Heart right ventricle (tissue), 16 donors: Measurements from ENCODE around the gene NALCN. TPM values are rescaled to one million over a fixed set of nuclear protein-coding genes. Genes with fewer than 3 reads are reported as not detected.

ENCODE experiments used
- ATAC-seq, 8 donors: fragments of 200-7000 bp; cut with Tn5 transposase; one replicate each; pipeline ENCODE4 v1.9.1; 2020; ENCODE audit warnings: mild to moderate bottlenecking in 8 of 8, moderate library complexity in 8 of 8, moderate number of reproducible peaks in 1 of 8
- DNase-seq, 2 donors: peaks; one replicate each; pipeline ENCODE4 v3.0.0-alpha.2; 2020
- H3K27ac ChIP-seq, 10 donors: fragments of 200-600 bp; sonication (generic) in 2 of 10; one replicate each; pipeline versions ENCODE4 v1.5.0 to v1.8.0; 2020 to 2022; ENCODE audit warnings: mild to moderate bottlenecking in 3 of 10
- H3K27me3 ChIP-seq, 7 donors: fragments of 200-600 bp; one replicate each; pipeline ENCODE4 v1.8.0; 2021 to 2022; ENCODE audit warnings: mild to moderate bottlenecking in 2 of 7
- H3K36me3 ChIP-seq, 9 donors: fragments of 200-600 bp; sonication (generic) in 1 of 9; one replicate each; pipeline versions ENCODE4 v1.5.0 to v1.8.0; 2020 to 2022; ENCODE audit warnings: mild to moderate bottlenecking in 2 of 9
- H3K4me1 ChIP-seq, 9 donors: fragments of 200-600 bp; sonication (generic) in 1 of 9; one replicate each; pipeline versions ENCODE4 v1.5.0 to v1.8.0; 2020 to 2022; ENCODE audit warnings: mild to moderate bottlenecking in 4 of 9
- H3K4me3 ChIP-seq, 10 donors: fragments of 200-600 bp; sonication (generic) in 2 of 10; one replicate each; pipeline versions ENCODE4 v1.5.0 to v1.8.0; 2020 to 2022; ENCODE audit warnings: mild to moderate bottlenecking in 7 of 10, moderate library complexity in 2 of 10
- H3K9me3 ChIP-seq, 11 donors: fragments of 200-600 bp in 10 of 11; sonication (generic) in 2 of 11; one replicate each; pipeline versions ENCODE4 v1.5.0 to v1.8.0; 2013 to 2022; ENCODE audit warnings: mild to moderate bottlenecking in 2 of 11, control low read depth in 1 of 11, moderate library complexity in 1 of 11
- CTCF ChIP-seq, 9 donors: fragments of 200-600 bp; sonication (generic) in 2 of 9; IDR thresholded peaks; one replicate each; pipeline versions ENCODE4 v1.5.0 to v1.8.0; 2021 to 2022; ENCODE audit warnings: antibody characterized with exemption in 9 of 9, mild to moderate bottlenecking in 5 of 9, moderate library complexity in 1 of 9
- WGBS, 2 donors: extraction: QIAGEN DNeasy Blood & Tissue Kit; methylation state at CpG; one replicate each; pipeline ENCODE4 v1.1.7; 2013; ENCODE audit warnings: inconsistent platforms in 1 of 2; 5-methylcytosine and 5-hydroxymethylcytosine counted together
- intact Hi-C, 10 donors: fragments of 100-400 bp; cut with DNase I; formaldehyde crosslinking; loops; one replicate each; pipeline versions ENCODE4 v1.11.1 to v1.14.2; 2022
- polyA plus RNA-seq, 2 donors: library from polyadenylated mRNA; stranded (reverse); fragments of 200-250 nt; gene quantifications; one replicate each; pipeline ENCODE4 v1.2.3, GENCODE V29; 2013
- total RNA-seq, 10 donors: library from RNA; stranded (reverse); fragmentation: NEBNext Ultra II Directional in 3 of 10; extraction: Animal tissue kit (Norgen Biotek cat#: 25700) in 3 of 10; gene quantifications; one replicate each; pipeline versions ENCODE4 v1.2.1 to v1.2.4, GENCODE V29; 2021 to 2023
- donor health status: Arrhythmogenic right ventricular cardiomyopathy.
- donor health status: ischemic (EF 13 %, LVEDD 7.1; RV severe dilation, severe dysfunction).
- donor health status: healthy with polysubstance abuse.
- donor health status: DM: no; HTN: yes; CAD: no.
- donor health status: DM: no; HTN: no; CAD: no.
- donor health status: ischemic (EF 25% LVEDD 6.9; RV normal size, moderate dysfunction).
- donor health status: ischemic (EF 25% LVEDD 5.7; RV mildly dilated, moderate dysfunction).
- donor health status: healthy.
- donor health status: DM: yes; HTN: yes; CAD: no.
- donor health status: Ischemic cardiomyopathy.
- donor health status: ischemic (EF 35%, LVEDD 5.7; RV mildly dilated, moderate dysfunction).
- donor health status: nonischemic (EF 11% LVEDD 7.7; RV severe dilation, severe dysfunction).
- donor health status: DM: yes; HTN: yes; CAD: no.
- donor health status: PGD.
- donor health status: ischemic (EF 29% LVEDD 5.4; RV normal size, mild dysfunction).
- donor health status: nonischemic (EF 23%, LVEDD 6.1; RV moderate dilation, normal function).

NALCN gene
- total and polyA plus RNA-seq, 12 donors: 0.01 to 9.3 (median 7.8) TPM

GRCh38 chr13:101017123-101017872, 399.0 kb downstream of the NALCN start:
- intact Hi-C loops: no loop called here
- Histone ChIP-seq H3K4me3 (no peak overlapping the region), H3K27me3 (peaks cover 0 to 11% (median 0%) of the 10 kb centered on the region in 7 donors), H3K36me3 (no peaks in the 10 kb centered on the region), H3K4me1 (no peaks in the 10 kb centered on the region), H3K27ac (no peak overlapping the region), H3K9me3 (no peaks in the 10 kb centered on the region)
- ATAC-seq: no peak
- no peak for TF ChIP-seq CTCF (IDR thresholded peaks at IDR 0.05)
- WGBS, 2 donors: 60 to 65% methylated on average over 8 of the region's 8 CpGs
- no peak for DNase-seq

- intact Hi-C loops: no loop called here
- Histone ChIP-seq H3K27ac (no peak overlapping the region), H3K9me3 (no peaks in the 10 kb centered on the region), H3K4me1 (no peaks in the 10 kb centered on the region), H3K4me3 (no peak overlapping the region), H3K27me3 (peaks cover 0 to 11% (median 0%) of the 10 kb centered on the region in 7 donors), H3K36me3 (no peaks in the 10 kb centered on the region)
- ATAC-seq (no peak), DNase-seq (no peak)
- 86 to 97% methylated on average over 7 of the region's 7 CpGs for WGBS, 2 donors
- TF ChIP-seq CTCF (IDR thresholded peaks at IDR 0.05): no peak
Measured at GRCh38 chr13:101016475-101016874, 399.8 kb downstream of the NALCN start.

- WGBS, 2 donors: 92 to 94% methylated on average over 5 of the region's 5 CpGs
- Histone ChIP-seq H3K4me3 (no peak overlapping the region), H3K9me3 (no peaks in the 10 kb centered on the region), H3K36me3 (no peaks in the 10 kb centered on the region), H3K27ac (no peak overlapping the region), H3K4me1 (no peaks in the 10 kb centered on the region), H3K27me3 (peaks cover 0 to 7% (median 0%) of the 10 kb centered on the region in 7 donors)
- no peak for TF ChIP-seq CTCF (IDR thresholded peaks at IDR 0.05)
- intact Hi-C loops: no loop called here
- no peak for ATAC-seq
- DNase-seq: no peak
Measured at GRCh38 chr13:101013245-101013644, 403.1 kb downstream of the NALCN start.

GRCh38 chr13:101010100-101010499, 406.2 kb downstream of the NALCN start:
- no peaks in the 10 kb centered on the region for H3K9me3 ChIP-seq
- DNase-seq (no peak), ATAC-seq (no peak)
- TF ChIP-seq CTCF (IDR thresholded peaks at IDR 0.05): no peak
- 88 to 90% methylated on average over 2 of the region's 2 CpGs for WGBS, 2 donors
- H3K36me3 ChIP-seq: no peaks in the 10 kb centered on the region
- no peaks in the 10 kb centered on the region for H3K27me3 ChIP-seq
- no peak overlapping the region for H3K4me3 ChIP-seq
- H3K27ac ChIP-seq: no peak overlapping the region
- no peaks in the 10 kb centered on the region for H3K4me1 ChIP-seq
- intact Hi-C loops: no loop called here
